ENCODE results near the gene ANKS1A. TPM values are rescaled to one million over a fixed set of nuclear protein-coding genes. Genes with fewer than 3 reads are reported as not detected.

ANKS1A gene
- total RNA-seq, 1 donor, result 4.8 TPM

GRCh38 chr6:34951731-34952130 is 62.7 kb downstream of the ANKS1A start:
- Histone ChIP-seq H3K27me3 (ENCODE audit: insufficient read depth, low read length) (no peaks in the 10 kb centered on the region), H3K4me3 (ENCODE audit: low read length) (no peak overlapping the region), H3K9me3 (ENCODE audit: low read depth, low read length) (no peaks in the 10 kb centered on the region), H3K4me1 (ENCODE audit: insufficient read depth, low read length) (peaks cover 6% of the 10 kb centered on the region)

DNA sequence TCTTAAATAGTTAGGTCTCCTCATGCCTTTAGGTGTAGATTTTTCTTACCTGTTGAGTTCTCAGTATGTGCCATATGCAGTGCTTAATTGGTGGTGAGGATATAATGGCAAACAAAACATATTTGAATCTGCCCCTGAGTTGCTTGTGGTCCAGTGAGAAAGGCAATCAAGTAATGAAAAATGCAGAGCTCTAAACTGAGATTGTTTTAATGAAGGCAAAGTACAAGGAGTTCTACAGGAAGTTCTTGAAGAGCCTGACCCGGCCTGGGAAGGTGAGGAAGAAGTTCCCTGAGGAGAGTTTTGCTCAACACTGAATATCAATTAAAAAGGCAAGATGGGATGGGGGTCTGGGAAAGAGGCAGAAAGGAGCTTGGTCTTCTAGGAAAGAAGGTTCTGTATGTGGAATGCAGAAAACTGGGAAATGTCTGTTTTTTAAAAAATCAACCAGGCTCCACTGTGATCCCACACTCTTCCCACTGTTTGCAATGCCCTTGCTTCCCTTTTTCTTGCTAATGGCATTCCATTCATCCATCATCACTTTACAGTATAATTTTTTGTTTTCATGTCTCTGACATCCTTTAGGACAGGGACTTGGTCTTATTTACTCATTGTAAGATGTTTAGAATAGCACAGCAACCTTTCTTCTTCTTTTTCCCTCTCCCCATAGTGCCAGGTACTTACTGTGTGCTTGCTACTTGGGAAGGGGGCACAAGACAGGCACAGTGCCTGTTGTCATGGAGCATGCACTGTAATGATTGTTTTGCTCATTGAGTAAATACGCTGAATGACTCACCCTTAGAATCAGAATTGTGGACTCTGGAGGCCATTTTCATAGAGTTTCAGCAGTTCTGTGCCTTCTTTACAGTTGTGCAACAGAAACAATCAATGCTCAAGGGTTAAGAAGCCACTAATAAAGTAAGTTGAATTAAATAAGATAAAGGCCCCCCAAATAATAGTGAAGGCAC is 64.3 kb downstream of the ANKS1A start:
- no peaks in the 10 kb centered on the region for H3K9me3 ChIP-seq (ENCODE audit: low read depth, low read length)

DNA sequence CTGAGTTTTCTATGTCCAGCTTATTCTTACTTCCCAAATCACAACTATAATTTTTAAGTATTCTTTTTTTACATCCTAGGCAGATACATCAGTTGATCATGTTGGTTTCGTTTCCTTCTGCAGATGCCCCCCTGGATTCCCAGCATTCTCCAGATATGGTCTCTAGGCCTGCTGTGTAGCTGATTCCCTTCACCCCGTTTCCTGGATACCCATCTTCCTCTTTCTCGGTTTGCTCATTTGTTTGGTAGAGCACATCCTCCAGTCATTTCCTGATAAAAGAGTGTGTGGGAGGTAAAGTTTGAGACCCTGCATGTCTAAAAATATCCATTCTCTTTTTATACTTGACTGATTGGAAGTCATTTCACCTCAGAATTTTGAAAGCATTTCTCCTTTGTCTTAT is 66.4 kb downstream of the ANKS1A start:
- Histone ChIP-seq H3K9me3 (ENCODE audit: low read depth, low read length) (no peaks in the 10 kb centered on the region), H3K27me3 (ENCODE audit: insufficient read depth, low read length) (no peaks in the 10 kb centered on the region), H3K4me3 (ENCODE audit: low read length) (no peak overlapping the region), H3K4me1 (ENCODE audit: insufficient read depth, low read length) (peaks cover 12% of the 10 kb centered on the region)

More for the DNA sequence above, 64.3 kb downstream of the ANKS1A start:
- no peaks in the 10 kb centered on the region for H3K27me3 ChIP-seq (ENCODE audit: insufficient read depth, low read length)
- no peak overlapping the region for H3K4me3 ChIP-seq (ENCODE audit: low read length)
- peaks cover 7% of the 10 kb centered on the region for H3K4me1 ChIP-seq (ENCODE audit: insufficient read depth, low read length)

DNA sequence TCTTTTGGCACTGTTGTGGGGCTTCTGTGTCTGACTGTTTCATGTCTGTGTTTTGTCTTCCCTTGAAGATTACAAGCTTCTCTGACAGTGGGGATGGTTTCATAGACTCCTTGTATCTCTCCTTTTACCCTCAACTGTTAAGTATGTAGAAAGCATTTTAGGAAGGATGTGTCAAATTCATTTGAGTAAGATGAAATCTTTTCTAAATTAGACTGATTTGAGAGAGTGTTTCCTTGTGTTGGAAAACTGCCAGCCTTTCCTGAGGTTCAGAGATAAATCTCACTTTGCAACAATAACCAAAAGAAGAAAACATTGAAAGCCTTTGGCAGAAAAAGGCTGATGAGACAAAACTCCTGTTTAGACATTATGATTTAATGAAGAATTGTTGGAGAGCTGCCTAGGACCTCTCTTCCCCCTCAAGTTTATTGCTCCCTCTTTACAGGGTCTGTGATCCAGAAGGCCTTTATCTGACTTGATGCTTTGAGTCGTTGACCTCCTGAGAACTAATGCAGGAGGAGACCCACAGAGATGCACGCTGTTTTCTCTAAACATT is 68.3 kb downstream of the ANKS1A start:
- no peak overlapping the region for H3K4me3 ChIP-seq (ENCODE audit: low read length)
- H3K9me3 ChIP-seq (ENCODE audit: low read depth, low read length), result no peaks in the 10 kb centered on the region
- H3K4me1 ChIP-seq (ENCODE audit: insufficient read depth, low read length), result peaks cover 12% of the 10 kb centered on the region
- no peaks in the 10 kb centered on the region for H3K27me3 ChIP-seq (ENCODE audit: insufficient read depth, low read length)

- H3K4me3 ChIP-seq (ENCODE audit: low read length), result no peak overlapping the region
- peaks cover 12% of the 10 kb centered on the region for H3K4me1 ChIP-seq (ENCODE audit: insufficient read depth, low read length)
- no peaks in the 10 kb centered on the region for H3K27me3 ChIP-seq (ENCODE audit: insufficient read depth, low read length)
- H3K9me3 ChIP-seq (ENCODE audit: low read depth, low read length), result no peaks in the 10 kb centered on the region
Observed at GRCh38 chr6:34958734-34959133, 69.7 kb downstream of the ANKS1A start.

DNA sequence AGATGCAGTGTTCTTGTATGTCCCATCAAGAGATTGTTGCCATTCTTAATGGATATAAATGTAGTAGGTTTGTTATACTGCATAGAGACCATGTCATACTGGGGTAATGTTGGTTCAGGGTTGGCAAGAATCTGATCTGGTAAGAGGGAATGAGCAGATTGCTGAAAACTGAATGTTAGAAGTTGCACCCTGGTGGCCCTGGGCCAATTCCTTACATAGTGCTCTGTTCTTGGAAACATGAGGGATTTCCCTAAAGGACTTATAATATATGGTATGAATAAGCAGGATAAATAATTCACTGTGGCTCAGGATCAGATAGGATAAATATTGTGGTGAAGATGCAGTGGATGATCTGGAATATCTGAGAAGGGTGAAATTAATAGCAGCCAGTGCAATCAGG is 70.2 kb downstream of the ANKS1A start:
- Histone ChIP-seq H3K4me1 (ENCODE audit: insufficient read depth, low read length) (peaks cover 12% of the 10 kb centered on the region), H3K9me3 (ENCODE audit: low read depth, low read length) (no peaks in the 10 kb centered on the region)

GRCh38 chr6:34961082-34961481 is 72.0 kb downstream of the ANKS1A start:
- Histone ChIP-seq H3K4me3 (ENCODE audit: low read length) (no peak overlapping the region), H3K9me3 (ENCODE audit: low read depth, low read length) (no peaks in the 10 kb centered on the region), H3K27me3 (ENCODE audit: insufficient read depth, low read length) (no peaks in the 10 kb centered on the region), H3K4me1 (ENCODE audit: insufficient read depth, low read length) (peaks cover 5% of the 10 kb centered on the region)

More for the DNA sequence above, 70.2 kb downstream of the ANKS1A start:
- H3K27me3 ChIP-seq (ENCODE audit: insufficient read depth, low read length), result no peaks in the 10 kb centered on the region
- H3K4me3 ChIP-seq (ENCODE audit: low read length), result no peak overlapping the region

- H3K27me3 ChIP-seq (ENCODE audit: insufficient read depth, low read length), result no peaks in the 10 kb centered on the region
- H3K4me3 ChIP-seq (ENCODE audit: low read length), result no peak overlapping the region
- H3K4me1 ChIP-seq (ENCODE audit: insufficient read depth, low read length), result peaks cover 5% of the 10 kb centered on the region
- H3K9me3 ChIP-seq (ENCODE audit: low read depth, low read length), result no peaks in the 10 kb centered on the region
Observed at GRCh38 chr6:34961574-34961973, 72.5 kb downstream of the ANKS1A start.

DNA sequence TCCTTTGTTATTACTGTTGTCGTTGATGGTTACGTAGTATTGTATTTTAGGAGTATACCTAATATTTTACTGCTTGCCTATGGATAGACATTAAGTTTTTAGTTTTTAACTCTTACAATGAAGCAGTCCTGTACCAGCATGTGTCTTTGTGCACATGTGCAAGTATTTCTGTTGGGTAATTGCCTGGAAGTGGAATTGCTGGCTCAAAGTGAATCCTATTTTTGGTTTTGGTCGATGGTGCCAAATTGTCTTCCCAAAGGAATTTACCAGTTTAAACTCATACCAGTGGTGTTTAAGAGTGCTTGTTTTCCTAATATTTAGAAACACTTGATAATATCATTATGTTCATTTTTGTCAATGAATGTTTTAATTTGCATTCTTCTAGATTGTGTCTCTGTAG is 75.5 kb downstream of the ANKS1A start:
- H3K27me3 ChIP-seq (ENCODE audit: insufficient read depth, low read length), result no peaks in the 10 kb centered on the region
- no peak overlapping the region for H3K4me3 ChIP-seq (ENCODE audit: low read length)
- H3K4me1 ChIP-seq (ENCODE audit: insufficient read depth, low read length), result no peaks in the 10 kb centered on the region
- H3K9me3 ChIP-seq (ENCODE audit: low read depth, low read length), result no peaks in the 10 kb centered on the region

DNA sequence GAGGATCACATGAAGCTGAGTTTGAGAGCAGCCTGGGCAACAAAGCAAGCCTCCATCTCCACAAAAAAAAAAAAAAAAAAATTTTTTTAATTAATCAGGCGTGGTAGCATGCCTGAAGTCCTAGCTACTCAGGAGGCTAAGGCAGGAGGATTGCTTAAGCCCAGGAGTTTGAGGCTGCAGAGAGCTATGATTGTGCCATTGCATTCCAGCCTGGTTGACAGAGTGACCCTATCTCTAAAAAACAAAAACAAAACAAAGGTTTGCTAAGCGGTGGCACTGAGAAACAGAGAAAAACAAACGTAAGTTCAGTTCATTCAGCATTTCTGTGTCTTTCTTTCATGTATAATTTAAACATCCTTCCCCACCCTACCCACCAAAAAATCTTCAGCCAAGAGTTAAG is 78.4 kb downstream of the ANKS1A start:
- Histone ChIP-seq H3K27me3 (ENCODE audit: insufficient read depth, low read length) (no peaks in the 10 kb centered on the region), H3K4me1 (ENCODE audit: insufficient read depth, low read length) (no peaks in the 10 kb centered on the region), H3K4me3 (ENCODE audit: low read length) (no peak overlapping the region), H3K9me3 (ENCODE audit: low read depth, low read length) (no peaks in the 10 kb centered on the region)

- Histone ChIP-seq H3K9me3 (ENCODE audit: low read depth, low read length) (no peaks in the 10 kb centered on the region), H3K27me3 (ENCODE audit: insufficient read depth, low read length) (no peaks in the 10 kb centered on the region), H3K4me3 (ENCODE audit: low read length) (no peak overlapping the region), H3K4me1 (ENCODE audit: insufficient read depth, low read length) (no peaks in the 10 kb centered on the region)
Observed at GRCh38 chr6:34969662-34970265, 80.7 kb downstream of the ANKS1A start.

GRCh38 chr6:34970488-34970887 is 81.4 kb downstream of the ANKS1A start:
- Histone ChIP-seq H3K4me3 (ENCODE audit: low read length) (no peak overlapping the region), H3K4me1 (ENCODE audit: insufficient read depth, low read length) (no peaks in the 10 kb centered on the region), H3K9me3 (ENCODE audit: low read depth, low read length) (no peaks in the 10 kb centered on the region), H3K27me3 (ENCODE audit: insufficient read depth, low read length) (no peaks in the 10 kb centered on the region)

- Histone ChIP-seq H3K4me3 (ENCODE audit: low read length) (no peak overlapping the region), H3K27me3 (ENCODE audit: insufficient read depth, low read length) (no peaks in the 10 kb centered on the region)
Observed at GRCh38 chr6:34970957-34971356, 81.9 kb downstream of the ANKS1A start.

GRCh38 chr6:34973547-34974248 is 84.6 kb downstream of the ANKS1A start:
- H3K27me3 ChIP-seq (ENCODE audit: insufficient read depth, low read length), result no peaks in the 10 kb centered on the region
- no peaks in the 10 kb centered on the region for H3K4me1 ChIP-seq (ENCODE audit: insufficient read depth, low read length)
- no peak overlapping the region for H3K4me3 ChIP-seq (ENCODE audit: low read length)
- no peaks in the 10 kb centered on the region for H3K9me3 ChIP-seq (ENCODE audit: low read depth, low read length)

More at GRCh38 chr6:34970957-34971356, 81.9 kb downstream of the ANKS1A start:
- Histone ChIP-seq H3K4me1 (ENCODE audit: insufficient read depth, low read length) (no peaks in the 10 kb centered on the region), H3K9me3 (ENCODE audit: low read depth, low read length) (no peaks in the 10 kb centered on the region)

GRCh38 chr6:34974249-34974642 is 85.2 kb downstream of the ANKS1A start:
- Histone ChIP-seq H3K4me1 (ENCODE audit: insufficient read depth, low read length) (no peaks in the 10 kb centered on the region), H3K27me3 (ENCODE audit: insufficient read depth, low read length) (no peaks in the 10 kb centered on the region), H3K9me3 (ENCODE audit: low read depth, low read length) (no peaks in the 10 kb centered on the region), H3K4me3 (ENCODE audit: low read length) (no peak overlapping the region)
